HepG2 (cell line): ENCODE measurements around the gene SCART1.
"Not testable (repeated sequence)": the region's sequence is repeated elsewhere in the genome, so short reads cannot be mapped to it uniquely, and the experiment has no call there.

ENCODE experiments used
- BRCA1 ChIP-seq: sonication (generic); formaldehyde crosslinking; IDR thresholded peaks from 2 replicates; pipeline ENCODE4 v1.4.0; 2020; ENCODE audit warnings: missing genetic modification reagents
- EHMT2 ChIP-seq: fragments of 200-600 bp; sonication (generic); IDR thresholded peaks from 2 replicates; pipeline ENCODE4 v1.7.0; 2017; ENCODE audit warnings: antibody characterized with exemption, low read depth, low read length, borderline replicate concordance
- FOXM1 ChIP-seq: sonication (generic); formaldehyde crosslinking; IDR thresholded peaks from 2 replicates; pipeline ENCODE4 v1.5.0; 2020; ENCODE audit warnings: missing genetic modification reagents
- HOMEZ ChIP-seq: IDR thresholded peaks from 2 replicates; pipeline ENCODE4 v1.6.1; 2016; ENCODE audit warnings: low read depth
- MAF1 ChIP-seq: sonication (generic); formaldehyde crosslinking; IDR thresholded peaks from 2 replicates; pipeline ENCODE4 v1.5.0; 2020; ENCODE audit warnings: missing genetic modification reagents, borderline replicate concordance
- NCOA1 ChIP-seq: sonication (generic); formaldehyde crosslinking; IDR thresholded peaks from 2 replicates; pipeline ENCODE4 v1.9.0; 2021; ENCODE audit warnings: missing genetic modification reagents
- NCOR1 ChIP-seq: fragments of 200-600 bp; sonication (generic); IDR thresholded peaks from 2 replicates; pipeline ENCODE4 v1.7.0; 2017; ENCODE audit warnings: antibody characterized with exemption, low read length, borderline replicate concordance
- NFE2L2 ChIP-seq: fragments of 150-350 bp; IDR thresholded peaks from 2 replicates; pipeline ENCODE4 v1.6.1; 2014; ENCODE audit warnings: low read length
- POLR2A ChIP-seq, 2 experiments: IDR thresholded peaks; 2 replicates each; pipeline ENCODE4 v1.6.1; 2011; ENCODE audit warnings: low read depth in 2 of 2, low read length in 2 of 2, mild to moderate bottlenecking in 1 of 2, moderate library complexity in 1 of 2; ENCODE audit not compliant: insufficient read depth in 1 of 2
- STAG1 ChIP-seq: sonication (generic); formaldehyde crosslinking; IDR thresholded peaks from 2 replicates; pipeline ENCODE4 v1.4.0; 2020; ENCODE audit warnings: missing genetic modification reagents
- TF ChIP-seq, protein P1 (sequence below): sonication (generic); formaldehyde crosslinking; IDR thresholded peaks from 2 replicates; pipeline ENCODE4 v1.5.0; 2020; ENCODE audit warnings: mild to moderate bottlenecking, missing genetic modification reagents, moderate library complexity
- TF ChIP-seq, protein P2 (sequence below): sonication (generic); formaldehyde crosslinking; IDR thresholded peaks from 2 replicates; pipeline ENCODE4 v1.4.0; 2020; ENCODE audit warnings: missing genetic modification reagents

- not testable (repeated sequence) for TF ChIP-seq NCOR1; STAG1 (CRISPR knock-in tag); FOXM1 (CRISPR knock-in tag); EHMT2; NFE2L2; HOMEZ (CRISPR knock-in tag); NCOA1 (CRISPR knock-in tag); BRCA1 (CRISPR knock-in tag); MAF1 (CRISPR knock-in tag); POLR2A (IDR thresholded peaks at IDR 0.05; ENCODE audit: insufficient read depth in 1 of 2, low read depth in 2 of 2, low read length in 2 of 2)
- TF ChIP-seq, protein P1, sequence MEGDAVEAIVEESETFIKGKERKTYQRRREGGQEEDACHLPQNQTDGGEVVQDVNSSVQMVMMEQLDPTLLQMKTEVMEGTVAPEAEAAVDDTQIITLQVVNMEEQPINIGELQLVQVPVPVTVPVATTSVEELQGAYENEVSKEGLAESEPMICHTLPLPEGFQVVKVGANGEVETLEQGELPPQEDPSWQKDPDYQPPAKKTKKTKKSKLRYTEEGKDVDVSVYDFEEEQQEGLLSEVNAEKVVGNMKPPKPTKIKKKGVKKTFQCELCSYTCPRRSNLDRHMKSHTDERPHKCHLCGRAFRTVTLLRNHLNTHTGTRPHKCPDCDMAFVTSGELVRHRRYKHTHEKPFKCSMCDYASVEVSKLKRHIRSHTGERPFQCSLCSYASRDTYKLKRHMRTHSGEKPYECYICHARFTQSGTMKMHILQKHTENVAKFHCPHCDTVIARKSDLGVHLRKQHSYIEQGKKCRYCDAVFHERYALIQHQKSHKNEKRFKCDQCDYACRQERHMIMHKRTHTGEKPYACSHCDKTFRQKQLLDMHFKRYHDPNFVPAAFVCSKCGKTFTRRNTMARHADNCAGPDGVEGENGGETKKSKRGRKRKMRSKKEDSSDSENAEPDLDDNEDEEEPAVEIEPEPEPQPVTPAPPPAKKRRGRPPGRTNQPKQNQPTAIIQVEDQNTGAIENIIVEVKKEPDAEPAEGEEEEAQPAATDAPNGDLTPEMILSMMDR (CRISPR knock-in tag) = not testable (repeated sequence)
- TF ChIP-seq, protein P2, sequence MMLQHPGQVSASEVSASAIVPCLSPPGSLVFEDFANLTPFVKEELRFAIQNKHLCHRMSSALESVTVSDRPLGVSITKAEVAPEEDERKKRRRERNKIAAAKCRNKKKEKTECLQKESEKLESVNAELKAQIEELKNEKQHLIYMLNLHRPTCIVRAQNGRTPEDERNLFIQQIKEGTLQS (CRISPR knock-in tag) = not testable (repeated sequence)
Observed at GRCh38 chr10:133414401-133414800, 39.3 kb upstream of the SCART1 start.
